A204.1 (cell line): ENCODE results near the gene CALM3.

Experiments
- FAIRE-seq: peaks from 2 replicates; lab custom pipeline; 2012; peaks lifted over from hg19 to GRCh38; lab: Jason Lieb, UNC

CALM3 gene

DNA sequence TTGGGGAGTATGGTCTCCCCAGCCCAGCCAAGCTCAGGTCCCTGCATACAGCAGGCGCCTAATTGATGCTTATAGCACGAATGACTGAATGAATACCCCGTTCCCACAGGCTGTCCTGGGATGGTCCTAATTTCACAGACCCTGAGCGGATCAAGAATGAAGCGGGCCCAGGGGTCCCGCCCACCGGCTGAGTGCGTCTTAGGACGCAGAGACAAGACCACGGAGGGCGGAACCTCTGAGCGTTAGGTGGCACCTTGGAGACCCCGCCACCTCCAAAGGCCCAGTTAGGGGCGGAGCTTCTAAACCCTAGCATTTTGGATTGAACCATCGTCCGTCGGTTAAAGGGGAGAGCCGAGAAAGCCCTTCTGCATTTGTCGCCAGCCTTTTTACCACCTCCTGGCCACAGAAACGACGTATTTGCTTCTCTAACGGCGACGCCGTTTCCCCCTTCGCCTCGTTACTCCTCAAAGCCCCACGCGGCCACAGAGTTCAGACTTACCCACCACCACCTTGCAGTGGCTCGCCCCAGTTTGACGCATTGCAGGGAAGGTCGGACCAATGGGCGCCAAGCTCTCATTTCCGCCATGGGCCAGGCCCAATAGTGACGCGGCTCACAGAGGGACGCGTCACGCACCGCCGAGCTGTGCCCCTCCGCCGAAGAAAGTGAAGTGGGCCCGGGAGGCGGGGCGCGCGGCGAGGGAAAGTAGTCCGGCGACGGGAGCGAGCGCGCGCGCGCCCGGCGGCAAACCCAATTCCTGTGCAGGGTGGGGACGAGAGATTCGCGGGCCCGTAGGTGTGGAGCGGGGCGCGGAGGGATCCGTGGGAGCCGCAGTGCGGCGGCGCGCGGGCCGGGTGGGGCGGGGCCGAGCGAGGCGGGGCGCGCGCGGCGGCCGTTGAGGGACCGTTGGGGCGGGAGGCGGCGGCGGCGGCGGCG, 479 bp upstream of the CALM3 start:
- FAIRE-seq: peak; percentile 27

GRCh38 chr19:46602392-46603194, 1.5 kb downstream of the CALM3 start:
- FAIRE-seq: no peak

DNA sequence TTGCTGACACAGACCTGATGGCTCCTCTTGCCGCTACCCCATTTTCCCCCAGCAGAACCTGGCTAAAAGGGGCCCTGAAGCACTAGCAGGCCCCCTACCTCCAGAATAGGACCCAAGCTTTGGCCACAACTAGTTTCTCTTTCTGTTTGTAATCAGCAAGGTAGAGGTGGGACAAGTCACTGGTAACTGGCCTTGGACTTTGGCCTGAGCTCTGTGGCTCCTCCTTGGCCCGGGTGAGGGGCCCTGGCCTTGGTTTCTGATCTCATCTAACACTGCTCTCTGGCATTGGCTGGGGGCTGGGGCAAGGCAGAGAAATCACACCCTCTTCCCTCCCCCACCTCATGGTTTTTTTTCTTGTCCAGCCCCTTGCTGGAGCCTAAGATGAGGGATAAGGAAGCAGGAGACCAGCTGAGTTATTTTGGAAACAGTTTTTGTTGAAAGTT, 2.1 kb downstream of the CALM3 start:
- FAIRE-seq: no peak

DNA sequence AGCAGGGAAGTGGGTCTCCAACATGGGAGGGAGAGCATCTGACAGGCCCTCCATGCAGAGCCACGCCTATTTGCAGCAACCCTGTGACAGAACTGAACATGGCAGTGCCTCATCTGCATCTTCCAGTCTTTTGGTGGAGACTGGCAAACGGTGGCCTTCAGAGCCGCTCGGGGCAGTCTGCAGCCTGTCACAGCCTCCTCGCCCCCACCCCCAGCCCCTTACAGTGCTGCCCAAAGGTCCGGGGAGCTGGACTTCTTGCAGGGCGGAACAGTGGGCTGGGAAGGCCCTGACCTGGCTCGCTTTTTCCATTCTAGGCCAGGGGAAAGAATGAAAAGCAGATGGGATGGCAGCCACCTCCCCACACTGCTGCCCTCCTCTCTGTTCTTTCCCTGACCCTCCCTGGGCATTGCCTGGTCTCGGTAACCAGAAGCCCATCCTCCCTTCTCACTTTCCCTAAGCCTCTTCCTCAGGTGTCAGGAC, 2.7 kb downstream of the CALM3 start:
- FAIRE-seq: no peak

GRCh38 chr19:46604781-46605355, 3.7 kb downstream of the CALM3 start:
- no peak for FAIRE-seq

DNA sequence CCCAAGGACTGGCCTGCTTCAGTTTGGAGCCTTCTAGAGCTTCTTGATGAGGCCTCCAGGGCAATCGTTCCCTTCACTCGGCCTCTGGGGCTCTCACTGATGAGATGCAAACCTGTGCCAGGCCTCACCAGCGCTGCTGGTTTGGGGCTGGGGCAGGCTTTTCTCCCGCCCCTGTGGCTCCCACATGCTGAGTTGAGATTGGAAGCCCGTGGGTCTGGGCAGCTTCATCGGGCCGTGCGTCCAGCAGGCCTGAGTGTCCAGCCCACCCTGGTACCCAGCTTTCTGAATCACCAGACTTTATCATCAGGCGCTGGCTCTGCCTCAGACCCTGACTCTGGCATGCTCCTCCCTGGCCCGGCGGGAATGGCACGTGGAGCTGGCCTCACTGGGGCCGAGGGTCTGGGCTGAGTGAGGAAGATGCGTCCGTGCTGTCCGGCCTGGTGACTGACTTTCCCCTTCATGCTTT, 4.3 kb downstream of the CALM3 start:
- FAIRE-seq: no peak

DNA sequence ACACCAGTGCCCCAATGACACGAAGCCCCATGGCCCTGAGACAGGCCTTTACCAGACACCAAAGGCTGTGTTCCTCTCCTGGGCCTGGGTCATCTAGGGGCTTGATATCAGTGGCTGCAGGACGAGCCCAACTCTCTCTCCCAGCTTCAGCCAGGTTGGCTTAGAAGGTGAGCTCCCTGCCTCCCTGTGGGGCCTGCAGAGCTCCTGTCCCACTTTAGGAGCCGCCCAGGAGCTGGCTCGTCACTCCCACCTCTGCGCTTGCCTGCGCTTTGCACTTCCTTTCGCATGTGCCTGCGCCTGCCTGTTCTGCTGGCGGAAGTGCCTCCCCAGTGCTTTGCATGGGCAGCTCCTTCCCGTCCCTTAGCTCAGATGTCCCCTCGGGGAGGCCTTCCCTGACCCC, 4.9 kb downstream of the CALM3 start:
- no peak for FAIRE-seq

GRCh38 chr19:46606681-46607447, 5.7 kb downstream of the CALM3 start:
- FAIRE-seq: no peak

DNA sequence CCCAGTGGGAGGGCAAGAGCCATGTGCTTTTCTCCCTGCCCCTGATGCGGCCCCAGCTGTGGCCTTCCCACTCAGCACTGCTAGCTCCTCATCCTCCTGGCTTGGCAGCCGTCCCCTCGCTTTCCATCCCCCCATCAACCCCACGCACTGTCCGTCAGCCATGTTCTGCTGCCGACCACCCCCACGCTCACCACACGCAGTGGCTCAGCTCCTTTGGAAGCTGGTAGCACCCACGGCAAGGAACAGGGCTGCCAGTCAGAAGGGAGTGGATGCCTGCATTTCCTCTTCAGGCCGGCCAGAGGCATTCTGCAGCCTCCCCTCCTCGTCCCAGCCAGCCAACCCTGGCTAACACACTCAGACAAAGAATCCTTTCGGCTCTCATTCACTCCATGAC, 6.3 kb downstream of the CALM3 start:
- no peak for FAIRE-seq

GRCh38 chr19:46608178-46608577, 7.0 kb downstream of the CALM3 start:
- FAIRE-seq: no peak

DNA sequence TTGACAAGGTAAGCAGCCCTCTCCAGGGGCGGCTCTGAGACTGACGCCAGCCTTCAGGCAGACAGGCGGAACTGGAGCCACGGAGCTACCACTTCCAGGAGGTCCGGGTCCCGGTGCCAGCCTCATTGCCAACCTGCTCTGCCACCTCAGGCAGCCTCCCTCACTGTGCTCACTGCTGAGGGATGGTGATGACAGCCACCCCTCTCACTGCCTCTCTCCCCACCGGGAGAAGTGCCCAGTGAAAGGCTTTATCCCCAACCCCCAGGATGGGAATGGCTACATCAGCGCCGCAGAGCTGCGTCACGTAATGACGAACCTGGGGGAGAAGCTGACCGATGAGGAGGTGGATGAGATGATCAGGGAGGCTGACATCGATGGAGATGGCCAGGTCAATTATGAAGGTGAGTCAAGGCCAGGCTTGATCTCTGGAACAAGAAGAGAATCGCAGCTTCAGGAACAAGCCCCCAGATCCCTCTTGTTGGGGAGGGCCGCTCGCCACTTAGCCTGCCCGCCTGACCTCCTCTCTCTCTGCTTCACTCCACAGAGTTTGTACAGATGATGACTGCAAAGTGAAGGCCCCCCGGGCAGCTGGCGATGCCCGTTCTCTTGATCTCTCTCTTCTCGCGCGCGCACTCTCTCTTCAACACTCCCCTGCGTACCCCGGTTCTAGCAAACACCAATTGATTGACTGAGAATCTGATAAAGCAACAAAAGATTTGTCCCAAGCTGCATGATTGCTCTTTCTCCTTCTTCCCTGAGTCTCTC, 7.6 kb downstream of the CALM3 start:
- no peak for FAIRE-seq

DNA sequence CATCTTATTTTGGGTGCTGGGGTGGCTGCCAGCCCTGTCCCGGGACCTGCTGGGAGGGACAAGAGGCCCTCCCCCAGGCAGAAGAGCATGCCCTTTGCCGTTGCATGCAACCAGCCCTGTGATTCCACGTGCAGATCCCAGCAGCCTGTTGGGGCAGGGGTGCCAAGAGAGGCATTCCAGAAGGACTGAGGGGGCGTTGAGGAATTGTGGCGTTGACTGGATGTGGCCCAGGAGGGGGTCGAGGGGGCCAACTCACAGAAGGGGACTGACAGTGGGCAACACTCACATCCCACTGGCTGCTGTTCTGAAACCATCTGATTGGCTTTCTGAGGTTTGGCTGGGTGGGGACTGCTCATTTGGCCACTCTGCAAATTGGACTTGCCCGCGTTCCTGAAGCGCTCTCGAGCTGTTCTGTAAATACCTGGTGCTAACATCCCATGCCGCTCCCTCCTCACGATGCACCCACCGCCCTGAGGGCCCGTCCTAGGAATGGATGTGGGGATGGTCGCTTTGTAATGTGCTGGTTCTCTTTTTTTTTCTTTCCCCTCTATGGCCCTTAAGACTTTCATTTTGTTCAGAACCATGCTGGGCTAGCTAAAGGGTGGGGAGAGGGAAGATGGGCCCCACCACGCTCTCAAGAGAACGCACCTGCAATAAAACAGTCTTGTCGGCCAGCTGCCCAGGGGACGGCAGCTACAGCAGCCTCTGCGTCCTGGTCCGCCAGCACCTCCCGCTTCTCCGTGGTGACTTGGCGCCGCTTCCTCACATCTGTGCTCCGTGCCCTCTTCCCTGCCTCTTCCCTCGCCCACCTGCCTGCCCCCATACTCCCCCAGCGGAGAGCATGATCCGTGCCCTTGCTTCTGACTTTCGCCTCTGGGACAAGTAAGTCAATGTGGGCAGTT, 8.6 kb downstream of the CALM3 start:
- no peak for FAIRE-seq

GRCh38 chr19:46610413-46610775, 9.3 kb downstream of the CALM3 start:
- FAIRE-seq: no peak

GRCh38 chr19:46610851-46611770, 10.0 kb downstream of the CALM3 start:
- no peak for FAIRE-seq

- no peak for FAIRE-seq
Measured at GRCh38 chr19:46611776-46612175, 10.6 kb downstream of the CALM3 start.

GRCh38 chr19:46613525-46613924, 12.4 kb downstream of the CALM3 start:
- FAIRE-seq: no peak

DNA sequence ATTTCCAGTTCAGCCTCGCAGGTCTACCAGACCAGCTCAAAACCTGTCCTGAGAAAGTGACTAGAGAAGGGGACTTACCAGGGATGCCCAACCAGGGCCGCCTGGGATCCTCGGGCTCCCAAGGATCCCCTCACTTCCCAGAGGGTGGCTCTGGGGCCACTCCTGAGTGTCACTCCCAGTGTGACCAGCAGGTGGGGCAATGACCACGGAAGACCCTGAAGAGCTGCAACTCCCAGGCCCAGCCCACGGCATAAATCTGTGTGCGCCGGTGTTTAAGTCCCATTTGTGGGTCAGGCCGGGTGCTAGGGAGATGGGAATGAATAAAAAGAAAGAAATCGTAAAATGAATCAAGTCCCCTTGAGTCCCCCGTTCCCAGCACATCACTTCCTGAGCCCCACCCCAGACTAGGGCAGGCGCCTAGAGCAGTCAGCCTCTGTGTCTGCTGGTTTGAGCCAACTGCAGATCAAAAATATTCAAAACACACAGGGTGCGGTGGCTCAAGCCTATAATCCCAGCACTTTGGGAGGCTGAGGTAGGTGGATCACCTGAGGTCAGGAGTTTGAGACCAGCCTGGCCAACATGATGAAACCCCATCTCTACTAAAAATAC, 13.1 kb downstream of the CALM3 start:
- FAIRE-seq: no peak

GRCh38 chr19:46615966-46616365, 14.8 kb downstream of the CALM3 start:
- no peak for FAIRE-seq
